ENCODE results near the gene KLF15.

GRCh38 chr3:126343649-126344035, 13.6 kb downstream of the KLF15 start:
- TF ChIP-seq CTCF (IDR thresholded peaks at IDR 0.05), result no peak
- no peak for TF ChIP-seq POLR2A (IDR thresholded peaks at IDR 0.05)

All from thyroid gland (tissue), 4 donors.